ENCODE measurements around the gene BPI.

- no peak for TF ChIP-seq CTCF (conservative IDR thresholded peaks at IDR 0.05 in 1 of 2, IDR thresholded peaks at IDR 0.05 in 1 of 2; ENCODE audit: low read depth in 1 of 2, low read length in 2 of 2)
- no peak for TF ChIP-seq EZH2 (IDR thresholded peaks at IDR 0.05; ENCODE audit: low read length, missing control alignments)
These were observed 34.9 kb upstream of the BPI start for GRCh38 chr20:38269040-38269439.

Measured in fibroblast of lung (primary cell).